Measurements from ENCODE around the gene ELF5. TPM values are rescaled to one million over a fixed set of nuclear protein-coding genes. Genes with fewer than 3 reads are reported as not detected.

ELF5 gene
- total RNA-seq, 1 donor from 2014 or later: 20.2 TPM

GRCh38 chr11:34457607-34458006 is 56.0 kb downstream of the ELF5 start:
- ATAC-seq: no peak
- intact Hi-C loops (cut with DNase I): no loop called here
- H3K36me3 ChIP-seq: peaks cover 97% of the 10 kb centered on the region
- no peak for TF ChIP-seq CTCF (IDR thresholded peaks at IDR 0.05)
- H3K27me3 ChIP-seq (ENCODE audit: low read depth): no peaks in the 10 kb centered on the region
- H3K27ac ChIP-seq: no peak overlapping the region
- H3K4me3 ChIP-seq: no peak overlapping the region
- no peaks in the 10 kb centered on the region for H3K9me3 ChIP-seq
- no peaks in the 10 kb centered on the region for H3K4me1 ChIP-seq
- DNase-seq: no peak

- H3K27me3 ChIP-seq (ENCODE audit: low read depth): no peaks in the 10 kb centered on the region
- H3K36me3 ChIP-seq: peaks cover 100% of the 10 kb centered on the region
- intact Hi-C loops (cut with DNase I): no loop called here
- H3K4me3 ChIP-seq: no peak overlapping the region
- TF ChIP-seq CTCF (IDR thresholded peaks at IDR 0.05): no peak
- no peak for DNase-seq
- H3K4me1 ChIP-seq: peaks cover 10% of the 10 kb centered on the region
- no peak for ATAC-seq
- no peak overlapping the region for H3K27ac ChIP-seq
- no peaks in the 10 kb centered on the region for H3K9me3 ChIP-seq
These were observed 59.1 kb downstream of the ELF5 start for GRCh38 chr11:34454308-34455032.

- peaks cover 27% of the 10 kb centered on the region for H3K4me1 ChIP-seq
- no peak overlapping the region for H3K4me3 ChIP-seq
- H3K9me3 ChIP-seq: no peaks in the 10 kb centered on the region
- intact Hi-C loops (cut with DNase I): no loop called here
- H3K36me3 ChIP-seq: peaks cover 72% of the 10 kb centered on the region
- no peak overlapping the region for H3K27ac ChIP-seq
- DNase-seq (no peak), ATAC-seq (peak; percentile 23 to 42)
- TF ChIP-seq CTCF (IDR thresholded peaks at IDR 0.05): no peak
- no peaks in the 10 kb centered on the region for H3K27me3 ChIP-seq (ENCODE audit: low read depth)
These were observed 62.5 kb downstream of the ELF5 start for GRCh38 chr11:34451053-34451452.

DNA sequence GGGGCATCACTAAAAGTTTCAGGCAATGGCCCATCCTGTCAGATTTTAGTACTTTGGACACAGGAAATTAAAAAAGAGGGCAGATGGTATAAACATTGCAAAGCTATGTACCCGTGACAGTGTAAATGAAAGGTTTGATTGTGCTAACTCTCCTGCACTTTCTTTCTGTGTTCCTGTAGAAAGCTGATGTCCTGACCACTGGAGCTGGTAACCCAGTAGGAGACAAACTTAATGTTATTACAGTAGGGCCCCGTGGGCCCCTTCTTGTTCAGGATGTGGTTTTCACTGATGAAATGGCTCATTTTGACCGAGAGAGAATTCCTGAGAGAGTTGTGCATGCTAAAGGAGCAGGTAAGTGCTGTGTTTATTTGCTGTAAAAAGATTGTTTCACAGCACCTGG is 64.6 kb downstream of the ELF5 start:
- Histone ChIP-seq H3K4me1 (peaks cover 47% of the 10 kb centered on the region), H3K4me3 (no peak overlapping the region), H3K36me3 (peaks cover 51% of the 10 kb centered on the region), H3K9me3 (no peaks in the 10 kb centered on the region), H3K27me3 (ENCODE audit: low read depth) (no peaks in the 10 kb centered on the region), H3K27ac (no peak overlapping the region)
- TF ChIP-seq CTCF (IDR thresholded peaks at IDR 0.05): no peak
- no peak for ATAC-seq
- DNase-seq: no peak
- intact Hi-C loops (cut with DNase I): no loop called here

GRCh38 chr11:34448223-34448994 is 65.2 kb downstream of the ELF5 start:
- DNase-seq: no peak
- intact Hi-C loops (cut with DNase I): no loop called here
- Histone ChIP-seq H3K36me3 (peaks cover 45% of the 10 kb centered on the region), H3K4me1 (peaks cover 53% of the 10 kb centered on the region), H3K4me3 (no peak overlapping the region), H3K9me3 (no peaks in the 10 kb centered on the region), H3K27me3 (ENCODE audit: low read depth) (no peaks in the 10 kb centered on the region), H3K27ac (no peak overlapping the region)
- TF ChIP-seq CTCF (IDR thresholded peaks at IDR 0.05): no peak
- ATAC-seq: no peak
